ENCODE measurements around the gene OTOG. TPM values are rescaled to one million over a fixed set of nuclear protein-coding genes. Genes with fewer than 3 reads are reported as not detected.

OTOG gene
- total RNA-seq, 1 experiment from 2014 or later: 0.35 TPM

DNA sequence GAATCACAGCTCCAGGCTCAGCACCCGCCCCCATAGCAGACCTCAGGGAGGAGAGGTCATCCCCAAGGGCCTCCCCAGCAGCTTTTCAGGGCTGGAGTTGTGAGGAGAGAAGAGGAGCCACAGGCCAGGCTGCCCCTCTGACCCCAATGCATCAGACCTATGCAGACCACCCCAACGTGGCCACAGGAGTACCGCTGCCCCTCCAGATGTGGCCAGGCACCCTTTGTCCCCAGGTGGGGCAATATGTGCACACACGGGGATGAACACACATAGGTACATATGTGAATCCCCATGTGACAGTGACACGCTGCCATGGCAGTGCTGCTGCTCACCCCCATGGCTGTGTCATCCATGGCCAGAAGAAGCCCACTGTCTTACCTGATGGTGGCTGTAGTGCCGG lies 13.7 kb upstream of the OTOG start:
- Histone ChIP-seq H3T11ph (ENCODE audit: low read length) (no peak overlapping the region), H4K8ac (replicated peaks; ENCODE audit: insufficient read length, low read depth, low read length) (no peak overlapping the region), H4K5ac (ENCODE audit: insufficient read length, low read depth, low read length) (no peak overlapping the region), H2BK20ac (ENCODE audit: low read depth, low read length, poor library complexity, severe bottlenecking) (no peak overlapping the region), H3K79me1 (ENCODE audit: insufficient read depth, low read depth, low read length, poor library complexity, severe bottlenecking) (no peaks in the 10 kb centered on the region), H3K4ac (ENCODE audit: low read depth, low read length) (no peak overlapping the region), H3K18ac (ENCODE audit: insufficient read length, low read depth, low read length) (no peak overlapping the region), H3K27ac (ENCODE audit: insufficient read length, low read depth, low read length) (no peak overlapping the region), H3K4me2 (ENCODE audit: insufficient read depth, insufficient read length, low read length) (no peak overlapping the region), H2BK15ac (ENCODE audit: low read depth, low read length) (no peak overlapping the region), H3K23ac (ENCODE audit: insufficient read length, low read depth, low read length) (no peak overlapping the region), H2AK5ac (ENCODE audit: insufficient read length, low read length) (no peak overlapping the region), H3K27me3 (ENCODE audit: insufficient read depth, low read length) (no peaks in the 10 kb centered on the region), H2BK120ac (ENCODE audit: low read depth, low read length, poor library complexity, severe bottlenecking) (no peak overlapping the region), H3K23me2 (ENCODE audit: insufficient read length, low read depth, low read length, poor library complexity, severe bottlenecking) (no peaks in the 10 kb centered on the region), H2BK12ac (ENCODE audit: insufficient read length, low read depth, low read length) (no peak overlapping the region), H3K9ac (ENCODE audit: extremely low read depth, insufficient read length, low read length) (no peak overlapping the region), H3K79me2 (ENCODE audit: insufficient read depth, low read length) (no peaks in the 10 kb centered on the region), H3K9me3 (ENCODE audit: control insufficient read depth, low read depth, low read length) (no peaks in the 10 kb centered on the region), H3K4me1 (ENCODE audit: insufficient read depth, low read length) (no peaks in the 10 kb centered on the region), H3K14ac (ENCODE audit: insufficient read depth, low read length) (no peak overlapping the region), H2BK5ac (ENCODE audit: insufficient read length, low read length) (no peak overlapping the region), H4K91ac (ENCODE audit: insufficient read length, low read depth, low read length) (no peak overlapping the region), H2AFZ (ENCODE audit: low read length) (no peak overlapping the region), H3K56ac (ENCODE audit: insufficient read length, low read depth, low read length) (no peak overlapping the region), H4K20me1 (ENCODE audit: control insufficient read depth, insufficient read depth, insufficient read length) (no peaks in the 10 kb centered on the region)
- Mint-ChIP-seq H3K4me3 (no peak overlapping the region), H3K27ac (no peak overlapping the region), H3K9me3 (no peaks in the 10 kb centered on the region), H3K36me3 (ENCODE audit: insufficient read depth in 1 of 3, low read depth in 3 of 3) (no peaks in the 10 kb centered on the region), H3K4me1 (peaks cover 5 to 30% of the 10 kb centered on the region in 2 experiments), H3K27me3 (ENCODE audit: low read depth) (peaks cover 8% of the 10 kb centered on the region)
- TF ChIP-seq, protein P1, sequence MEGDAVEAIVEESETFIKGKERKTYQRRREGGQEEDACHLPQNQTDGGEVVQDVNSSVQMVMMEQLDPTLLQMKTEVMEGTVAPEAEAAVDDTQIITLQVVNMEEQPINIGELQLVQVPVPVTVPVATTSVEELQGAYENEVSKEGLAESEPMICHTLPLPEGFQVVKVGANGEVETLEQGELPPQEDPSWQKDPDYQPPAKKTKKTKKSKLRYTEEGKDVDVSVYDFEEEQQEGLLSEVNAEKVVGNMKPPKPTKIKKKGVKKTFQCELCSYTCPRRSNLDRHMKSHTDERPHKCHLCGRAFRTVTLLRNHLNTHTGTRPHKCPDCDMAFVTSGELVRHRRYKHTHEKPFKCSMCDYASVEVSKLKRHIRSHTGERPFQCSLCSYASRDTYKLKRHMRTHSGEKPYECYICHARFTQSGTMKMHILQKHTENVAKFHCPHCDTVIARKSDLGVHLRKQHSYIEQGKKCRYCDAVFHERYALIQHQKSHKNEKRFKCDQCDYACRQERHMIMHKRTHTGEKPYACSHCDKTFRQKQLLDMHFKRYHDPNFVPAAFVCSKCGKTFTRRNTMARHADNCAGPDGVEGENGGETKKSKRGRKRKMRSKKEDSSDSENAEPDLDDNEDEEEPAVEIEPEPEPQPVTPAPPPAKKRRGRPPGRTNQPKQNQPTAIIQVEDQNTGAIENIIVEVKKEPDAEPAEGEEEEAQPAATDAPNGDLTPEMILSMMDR (conservative IDR thresholded peaks at IDR 0.05): no peak
- WGBS (ENCODE audit: extremely low coverage, insufficient read length, low lambda C conversion rate): no CpG with 5 or more reads among the region's 6 CpGs
- DNase-seq: no peak
